Measurements from ENCODE around the gene PTPRC. TPM values are rescaled to one million over a fixed set of nuclear protein-coding genes. Genes with fewer than 3 reads are reported as not detected.
"Not testable (repeated sequence)": the region's sequence is repeated elsewhere in the genome, so short reads cannot be mapped to it uniquely, and the experiment has no call there.

The PTPRC gene
- polyA plus RNA-seq, 2 of the 4 experiments (the other 2 are of a cell fraction): not detected

DNA sequence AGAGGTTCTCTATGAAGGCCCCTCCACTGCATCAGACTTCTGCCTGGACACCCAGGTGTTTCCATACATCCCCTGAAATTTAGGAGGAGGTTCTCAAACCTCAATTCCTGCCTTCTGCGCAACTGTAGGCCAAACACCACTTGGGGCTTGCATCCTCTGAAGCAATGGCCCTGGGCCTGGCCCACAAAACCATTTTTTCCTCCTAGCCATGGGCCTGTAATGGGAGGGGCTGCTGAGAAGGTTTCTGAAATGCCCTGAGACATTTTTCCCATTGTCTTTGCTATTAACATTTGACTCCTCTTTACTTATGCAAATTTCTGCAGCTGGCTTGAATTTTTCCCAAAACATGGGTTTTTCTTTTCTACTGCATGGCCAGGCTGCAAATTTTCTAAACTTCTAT is 37.9 kb upstream of the PTPRC start:
- no peaks in the 10 kb centered on the region for H3K4me1 ChIP-seq
- POLR2A ChIA-PET: no interaction called here
- ATAC-seq (no peak), FAIRE-seq (no peak), DNase-seq (ENCODE audit: low read depth in 1 of 2, low spot score in 1 of 2) (no peak)
- H3K27ac ChIP-seq: no peak overlapping the region
- CTCF ChIA-PET: no interaction called here
- no peak overlapping the region for H3K4me3 ChIP-seq
- H3K4me2 ChIP-seq: no peak overlapping the region
- TF ChIP-seq PHF8 (IDR thresholded peaks at IDR 0.05; ENCODE audit: borderline replicate concordance, low read depth): no peak
- TF ChIP-seq CHD4 (IDR thresholded peaks at IDR 0.05; ENCODE audit: borderline replicate concordance): no peak
- TF ChIP-seq RFX5 (IDR thresholded peaks at IDR 0.05): no peak
- no peak for TF ChIP-seq HOXB5 (CRISPR knock-in tag; IDR thresholded peaks at IDR 0.05)
- TF ChIP-seq, protein P1, sequence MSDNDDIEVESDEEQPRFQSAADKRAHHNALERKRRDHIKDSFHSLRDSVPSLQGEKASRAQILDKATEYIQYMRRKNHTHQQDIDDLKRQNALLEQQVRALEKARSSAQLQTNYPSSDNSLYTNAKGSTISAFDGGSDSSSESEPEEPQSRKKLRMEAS (IDR thresholded peaks at IDR 0.05): no peak
- TF ChIP-seq RCOR1 (IDR thresholded peaks at IDR 0.05; ENCODE audit: low read depth, low read length): no peak
- TF ChIP-seq EP300 (IDR thresholded peaks at IDR 0.05): no peak
- no peak for TF ChIP-seq ESRRA (IDR thresholded peaks at IDR 0.05; ENCODE audit: borderline replicate concordance, low read length)
- TF ChIP-seq, protein P2, sequence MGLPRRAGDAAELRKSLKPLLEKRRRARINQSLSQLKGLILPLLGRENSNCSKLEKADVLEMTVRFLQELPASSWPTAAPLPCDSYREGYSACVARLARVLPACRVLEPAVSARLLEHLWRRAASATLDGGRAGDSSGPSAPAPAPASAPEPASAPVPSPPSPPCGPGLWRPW (IDR thresholded peaks at IDR 0.05): no peak
- TF ChIP-seq, protein P3, sequence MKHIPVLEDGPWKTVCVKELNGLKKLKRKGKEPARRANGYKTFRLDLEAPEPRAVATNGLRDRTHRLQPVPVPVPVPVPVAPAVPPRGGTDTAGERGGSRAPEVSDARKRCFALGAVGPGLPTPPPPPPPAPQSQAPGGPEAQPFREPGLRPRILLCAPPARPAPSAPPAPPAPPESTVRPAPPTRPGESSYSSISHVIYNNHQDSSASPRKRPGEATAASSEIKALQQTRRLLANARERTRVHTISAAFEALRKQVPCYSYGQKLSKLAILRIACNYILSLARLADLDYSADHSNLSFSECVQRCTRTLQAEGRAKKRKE (CRISPR knock-in tag; IDR thresholded peaks at IDR 0.05; ENCODE audit: low read depth): no peak
- TF ChIP-seq HOXB13 (CRISPR knock-in tag; IDR thresholded peaks at IDR 0.05; ENCODE audit: low read depth): no peak
- no peaks in the 10 kb centered on the region for H3K9me3 ChIP-seq
- WGBS (ENCODE audit: missing lambda C conversion rate): 80% methylated on average over 1 of the region's 1 CpG

DNA sequence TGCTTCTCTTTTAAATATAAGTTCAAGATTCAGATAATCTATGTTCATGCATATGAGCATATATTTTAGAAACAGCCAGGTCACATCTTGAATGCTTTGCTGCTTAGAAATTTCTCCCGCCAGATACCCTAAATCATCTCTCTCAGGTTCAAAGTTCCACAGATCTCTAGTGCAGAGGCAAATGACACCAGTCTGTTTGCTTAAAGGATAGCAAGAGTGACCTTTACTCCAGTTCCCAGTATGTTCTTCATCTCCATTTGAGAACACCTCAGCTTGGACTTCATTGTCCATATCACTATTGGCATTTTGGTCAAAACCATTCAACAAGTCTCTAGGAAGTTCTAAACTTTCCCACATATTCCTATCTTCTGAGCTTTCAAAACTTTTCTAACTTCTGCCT is 37.5 kb upstream of the PTPRC start:
- POLR2A ChIA-PET; CTCF ChIA-PET; H3K9me3 ChIP-seq; H3K4me1 ChIP-seq; H3K4me2 ChIP-seq; H3K27ac ChIP-seq; H3K4me3 ChIP-seq; DNase-seq (ENCODE audit: low read depth in 1 of 2, low spot score in 1 of 2); ATAC-seq; FAIRE-seq: not testable (repeated sequence)
- 88% methylated on average over 1 of the region's 1 CpG for WGBS (ENCODE audit: missing lambda C conversion rate)

DNA sequence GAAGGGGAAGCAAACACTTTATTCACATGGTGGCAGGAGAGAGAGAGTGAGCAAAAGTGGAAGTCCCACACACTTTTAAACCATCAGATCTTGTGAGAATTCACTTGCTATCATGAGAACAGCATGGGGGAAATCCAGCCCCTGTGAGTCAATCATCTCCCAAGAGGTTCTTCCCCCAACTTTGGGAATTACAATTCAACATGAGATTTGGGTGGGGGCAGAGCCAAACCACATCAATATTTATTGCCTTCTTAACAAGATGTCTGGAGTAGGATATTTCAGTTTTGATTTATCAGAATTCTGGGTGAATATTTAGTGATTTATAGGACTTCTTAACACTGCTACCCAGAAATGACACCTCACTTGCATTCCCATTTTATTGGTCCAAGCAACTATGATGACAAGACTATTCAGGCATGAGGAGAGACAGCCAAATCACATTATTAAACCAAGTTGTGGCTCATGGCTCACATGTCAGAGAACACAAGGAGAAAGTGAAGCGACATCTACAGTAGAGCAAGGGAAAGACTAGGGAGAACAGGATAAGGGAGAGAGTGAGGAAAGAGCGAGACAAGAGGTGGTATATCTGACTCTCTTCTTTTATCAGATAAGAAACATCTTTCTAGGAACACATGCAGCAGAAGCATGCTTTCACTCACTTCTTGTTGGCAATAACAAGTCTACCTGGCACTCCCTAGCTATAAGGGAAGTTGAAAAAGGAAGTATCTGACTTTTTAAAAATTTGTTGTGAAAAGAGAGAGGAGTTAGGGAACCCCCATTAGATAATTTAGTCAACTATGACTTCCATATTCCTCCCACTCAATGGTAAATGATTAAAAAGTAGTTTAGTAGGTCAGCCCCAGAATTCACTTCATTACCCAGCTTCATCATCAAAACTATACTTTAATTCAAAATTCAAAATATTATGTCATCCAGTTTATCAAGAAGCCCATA is 36.6 kb upstream of the PTPRC start:
- 54% methylated on average over 2 of the region's 2 CpGs for WGBS (ENCODE audit: missing lambda C conversion rate)
- no peak for DNase-seq (ENCODE audit: low read depth in 1 of 2, low spot score in 1 of 2)
- FAIRE-seq: no peak
- POLR2A ChIA-PET: no interaction called here
- H3K9me3 ChIP-seq: no peaks in the 10 kb centered on the region
- no peak overlapping the region for H3K27ac ChIP-seq
- ATAC-seq: no peak
- no peaks in the 10 kb centered on the region for H3K4me1 ChIP-seq
- no peak overlapping the region for H3K4me2 ChIP-seq
- H3K4me3 ChIP-seq: no peak overlapping the region
- CTCF ChIA-PET: no interaction called here
- no peak for TF ChIP-seq RARB (CRISPR knock-in tag; IDR thresholded peaks at IDR 0.05)
- TF ChIP-seq, protein P3 (CRISPR knock-in tag; IDR thresholded peaks at IDR 0.05; ENCODE audit: low read depth): no peak
- TF ChIP-seq NFE2L2 (conservative IDR thresholded peaks at IDR 0.05; ENCODE audit: low read length): no peak
- no peak for TF ChIP-seq SREBF2 (IDR thresholded peaks at IDR 0.05)
- TF ChIP-seq HOXA7 (CRISPR knock-in tag; IDR thresholded peaks at IDR 0.05): no peak
- TF ChIP-seq ZC3H11A (IDR thresholded peaks at IDR 0.05): no peak
- TF ChIP-seq KDM1A (IDR thresholded peaks at IDR 0.05; ENCODE audit: low read depth): no peak
- no peak for TF ChIP-seq EHMT2 (IDR thresholded peaks at IDR 0.05; ENCODE audit: low read depth)
- TF ChIP-seq, protein P2 (IDR thresholded peaks at IDR 0.05): no peak
- TF ChIP-seq, protein P4, sequence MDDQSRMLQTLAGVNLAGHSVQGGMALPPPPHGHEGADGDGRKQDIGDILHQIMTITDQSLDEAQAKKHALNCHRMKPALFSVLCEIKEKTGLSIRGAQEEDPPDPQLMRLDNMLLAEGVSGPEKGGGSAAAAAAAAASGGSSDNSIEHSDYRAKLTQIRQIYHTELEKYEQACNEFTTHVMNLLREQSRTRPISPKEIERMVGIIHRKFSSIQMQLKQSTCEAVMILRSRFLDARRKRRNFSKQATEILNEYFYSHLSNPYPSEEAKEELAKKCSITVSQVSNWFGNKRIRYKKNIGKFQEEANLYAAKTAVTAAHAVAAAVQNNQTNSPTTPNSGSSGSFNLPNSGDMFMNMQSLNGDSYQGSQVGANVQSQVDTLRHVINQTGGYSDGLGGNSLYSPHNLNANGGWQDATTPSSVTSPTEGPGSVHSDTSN (IDR thresholded peaks at IDR 0.05): no peak
